IMR-90 (cell line): ENCODE measurements around the gene NCKAP5. TPM values are rescaled to one million over a fixed set of nuclear protein-coding genes. Genes with fewer than 3 reads are reported as not detected.

Experiments used
- ATAC-seq: fragments of 200-7000 bp; cut with Tn5 transposase; 2 replicates; pipeline ENCODE4 v1.9.1; 2020; ENCODE audit warnings: low read depth, mild to moderate bottlenecking, moderate library complexity
- BruUV-seq: library from RNA; stranded (reverse); fragments of 400-500 nt; replicated peaks from 2 replicates; lab custom pipeline; 2021; lab: Mats Ljungman, UMichigan
- CTCF ChIA-PET: fragments of 300-600 bp; formaldehyde crosslinking; extraction: SDS; loops from one replicate; lab custom pipeline; 2021; ENCODE audit warnings: antibody characterized with exemption; lab: Yijun Ruan, JAX
- POLR2A ChIA-PET: fragments of 300-600 bp; sonication (Branson Sonifier 250); formaldehyde crosslinking; loops from one replicate; lab custom pipeline; 2022; ENCODE audit warnings: antibody characterized with exemption; ENCODE audit not compliant: unreplicated experiment; lab: Charles Lee
- DNase-seq: peaks from one replicate; pipeline ENCODE4 v3.0.0; 2013
- H2AFZ ChIP-seq: replicated peaks from 2 replicates; pipeline ENCODE3; 2013; ENCODE audit warnings: low read length, mild to moderate bottlenecking; ENCODE audit not compliant: poor library complexity
- H2AK5ac ChIP-seq: 2 replicates; pipeline ENCODE4 v1.6.1; 2013; ENCODE audit warnings: low read depth, low read length, inconsistent platforms
- H2AK9ac ChIP-seq: replicated peaks from 2 replicates; pipeline ENCODE3; 2013; ENCODE audit warnings: mild to moderate bottlenecking, low read depth, low read length, moderate library complexity; ENCODE audit not compliant: poor library complexity
- H2BK120ac ChIP-seq: 2 replicates; pipeline ENCODE4 v1.6.1; 2013; ENCODE audit warnings: low read depth, low read length, inconsistent platforms
- H2BK15ac ChIP-seq: 3 replicates; pipeline ENCODE4 v1.6.1; 2013; ENCODE audit warnings: low read depth, low read length, inconsistent platforms
- H2BK20ac ChIP-seq: 2 replicates; pipeline ENCODE4 v1.6.1; 2013; ENCODE audit warnings: low read depth, mild to moderate bottlenecking, inconsistent platforms, low read length, moderate library complexity
- H2BK5ac ChIP-seq: 2 replicates; pipeline ENCODE4 v1.6.1; 2013; ENCODE audit warnings: mild to moderate bottlenecking, low read depth, low read length, inconsistent platforms; ENCODE audit not compliant: poor library complexity, severe bottlenecking
- H3K14ac ChIP-seq: replicated peaks from 2 replicates; pipeline ENCODE4 v1.6.1; 2013; ENCODE audit warnings: low read depth, low read length, inconsistent platforms
- H3K18ac ChIP-seq: 2 replicates; pipeline ENCODE4 v1.6.1; 2013; ENCODE audit warnings: low read depth, low read length, control low read depth
- H3K23ac ChIP-seq: 2 replicates; pipeline ENCODE4 v1.6.1; 2013; ENCODE audit warnings: low read depth, low read length, inconsistent platforms
- H3K27ac ChIP-seq: 2 replicates; pipeline ENCODE4 v1.5.1; 2013; ENCODE audit warnings: mild to moderate bottlenecking, control low read depth, low read length; ENCODE audit not compliant: insufficient read depth
- H3K27me3 ChIP-seq: 2 replicates; pipeline ENCODE4 v1.6.1; 2013; ENCODE audit warnings: low read length; ENCODE audit not compliant: control insufficient read depth, insufficient read depth
- H3K36me3 ChIP-seq: 2 replicates; pipeline ENCODE4 v1.6.1; 2013; ENCODE audit warnings: low read length, mixed read lengths; ENCODE audit not compliant: control insufficient read depth, insufficient read depth
- H3K4ac ChIP-seq: 2 replicates; pipeline ENCODE4 v1.6.1; 2013; ENCODE audit warnings: low read depth, low read length, inconsistent platforms
- H3K4me1 ChIP-seq: 2 replicates; pipeline ENCODE4 v1.6.1; 2013; ENCODE audit warnings: low read length, mixed read lengths; ENCODE audit not compliant: control insufficient read depth, insufficient read depth
- H3K4me2 ChIP-seq: 2 replicates; pipeline ENCODE4 v1.6.1; 2013; ENCODE audit warnings: low read depth, mild to moderate bottlenecking, control low read depth, low read length, moderate library complexity
- H3K4me3 ChIP-seq: 2 replicates; pipeline ENCODE4 v1.5.1; 2013; ENCODE audit warnings: low read depth, mild to moderate bottlenecking, control low read depth, low read length, moderate library complexity; ENCODE audit not compliant: insufficient read depth
- H3K56ac ChIP-seq: 2 replicates; pipeline ENCODE4 v1.6.1; 2013; ENCODE audit warnings: low read length, inconsistent platforms; ENCODE audit not compliant: insufficient read depth; ENCODE audit errors: extremely low read depth
- H3K79me1 ChIP-seq, 2 experiments: 2 replicates each; pipeline ENCODE4 v1.6.1; 2013; ENCODE audit warnings: low read length in 2 of 2, inconsistent platforms in 1 of 2, low read depth in 1 of 2
- H3K9ac ChIP-seq: 2 replicates; pipeline ENCODE4 v1.6.1; 2013; ENCODE audit warnings: low read depth, low read length, control low read depth
- H3K9me1 ChIP-seq: 2 replicates; pipeline ENCODE4 v1.6.1; 2013; ENCODE audit warnings: low read length, inconsistent platforms; ENCODE audit not compliant: insufficient read depth
- H3K9me3 ChIP-seq: 2 replicates; pipeline ENCODE4 v1.6.1; 2013; ENCODE audit warnings: low read length; ENCODE audit not compliant: control insufficient read depth, insufficient read depth
- H4K20me1 ChIP-seq: 2 replicates; pipeline ENCODE4 v1.6.1; 2013; ENCODE audit warnings: low read length, inconsistent platforms; ENCODE audit not compliant: insufficient read depth
- H4K5ac ChIP-seq: 2 replicates; pipeline ENCODE4 v1.6.1; 2013; ENCODE audit warnings: mild to moderate bottlenecking, low read depth, low read length, control low read depth
- H4K8ac ChIP-seq, 2 experiments: 2 replicates each; pipeline ENCODE4 v1.6.1; 2013; ENCODE audit warnings: low read depth in 2 of 2, low read length in 2 of 2, control low read depth in 1 of 2, inconsistent platforms in 1 of 2
- H4K91ac ChIP-seq: 2 replicates; pipeline ENCODE4 v1.6.1; 2013; ENCODE audit warnings: low read depth, low read length, inconsistent platforms; ENCODE audit not compliant: insufficient read depth
- BHLHE40 ChIP-seq: fragments of 150-350 bp; IDR thresholded peaks from 2 replicates; pipeline ENCODE4 v1.6.1; 2016; ENCODE audit warnings: mild to moderate bottlenecking, low read depth, low read length
- ELK1 ChIP-seq: fragments of 150-350 bp; IDR thresholded peaks from 2 replicates; pipeline ENCODE4 v1.6.1; 2016; ENCODE audit warnings: low read depth, mild to moderate bottlenecking, low read length, moderate library complexity, borderline replicate concordance
- FOS ChIP-seq: fragments of 150-350 bp; IDR thresholded peaks from 2 replicates; pipeline ENCODE4 v1.6.1; 2016; ENCODE audit warnings: low read depth, low read length
- MXI1 ChIP-seq: IDR thresholded peaks from 2 replicates; pipeline ENCODE4 v1.6.1; 2012; ENCODE audit warnings: low read depth, mild to moderate bottlenecking, low read length, moderate library complexity, borderline replicate concordance
- NFE2L2 ChIP-seq: fragments of 150-350 bp; IDR thresholded peaks from 2 replicates; pipeline ENCODE4 v1.6.1; 2016; ENCODE audit warnings: low read depth, mild to moderate bottlenecking, low read length
- RAD21 ChIP-seq: IDR thresholded peaks from 2 replicates; pipeline ENCODE4 v1.6.1; 2012; ENCODE audit warnings: low read length, improper control_type of control experiment
- USF2 ChIP-seq: fragments of 150-350 bp; IDR thresholded peaks from 2 replicates; pipeline ENCODE4 v1.6.1; 2017; ENCODE audit warnings: mild to moderate bottlenecking, antibody characterized with exemption, low read length, low read depth
- WGBS, 2 experiments: methylation state at CpG; one replicate each; pipeline versions ENCODE4 v1.1.5 to v1.1.7; 2013; ENCODE audit warnings: missing lambda C conversion rate in 2 of 2; ENCODE audit not compliant: insufficient read length in 1 of 2; ENCODE audit errors: extremely low coverage in 2 of 2; 5-methylcytosine and 5-hydroxymethylcytosine counted together
- dilution Hi-C: fragments of 300-500 bp; cut with HindIII; formaldehyde crosslinking; loops from one replicate; pipeline ENCODE4 v1.14.3; 2018; ENCODE audit warnings: low sequenced_read_pairs; ENCODE audit not compliant: unreplicated experiment
- in situ Hi-C: fragments of 300-500 bp; cut with MboI; formaldehyde crosslinking; loops from 3 replicates; pipeline ENCODE4 v1.14.3; 2019; ENCODE audit warnings: low sequenced_read_pairs, inconsistent platforms, mixed read lengths
- intact Hi-C: fragments of 100-400 bp; cut with micrococcal nuclease; formaldehyde crosslinking; loops from 2 replicates; pipeline ENCODE4 v1.10.0; 2022
- polyA plus RNA-seq, 3 experiments: library from polyadenylated mRNA; depleted of rRNA; stranded (reverse); fragments of >200 nt; gene quantifications; 2 replicates each; pipeline ENCODE4 v1.2.3, GENCODE V29; 2012; ENCODE audit warnings: low replicate concordance in 1 of 3
- total RNA-seq: library from RNA; depleted of rRNA; stranded (reverse); fragments of >200 nt; gene quantifications from 2 replicates; pipeline ENCODE4 v1.2.3, GENCODE V29; 2012

The NCKAP5 gene
- total and polyA plus RNA-seq, 2 of the 4 experiments (the other 2 are of a cell fraction): 2.7 to 3.9 TPM

- H3K27ac ChIP-seq: peak overlapping the region; percentile 56
- peak overlapping the region; percentile 0; the same call in 2 of the 3 replicates for H2BK15ac ChIP-seq
- peak overlapping the region; percentile 69 for H3K4me3 ChIP-seq
- peak overlapping the region; percentile 50 for H2BK5ac ChIP-seq
- peak overlapping the region; percentile 95; the same call in 1 of the 2 replicates for H3K56ac ChIP-seq
- H2AFZ ChIP-seq: peak overlapping the region; percentile 85
- H3K9me1 ChIP-seq: peaks cover 7% of the 10 kb centered on the region
- H2BK20ac ChIP-seq: peak overlapping the region; percentile 14
- peak; percentile 97 for DNase-seq
- H2AK9ac ChIP-seq: peak overlapping the region; percentile 79
- peak; percentile 25 for ATAC-seq
- H3K9ac ChIP-seq: peak overlapping the region; percentile 48; the same call in 1 of the 2 replicates
- no peaks in the 10 kb centered on the region; the same call in 1 of the 2 replicates for H3K36me3 ChIP-seq
- peak overlapping the region; percentile 41 for H3K14ac ChIP-seq
- no peaks in the 10 kb centered on the region for H3K9me3 ChIP-seq
- no TSS peak for BruUV-seq
- ChIA-PET POLR2A (no interaction called here), CTCF (no interaction called here)
- H4K5ac ChIP-seq: peak overlapping the region; percentile 5; the same call in 1 of the 2 replicates
- in situ Hi-C loops: loop anchor here (25.0 kb wide), 2 partner anchors 891 to 1166 kb away; partner anchors contain the start of gene NCKAP5
- H4K20me1 ChIP-seq: peaks cover 3% of the 10 kb centered on the region
- H2BK120ac ChIP-seq: peak overlapping the region; percentile 77
- intact Hi-C loops: loop anchor here (5.0 to 10.0 kb wide), 2 partner anchors 124 to 1174 kb away; no protein-coding TSS in a partner anchor
- peak overlapping the region; percentile 82 for H3K23ac ChIP-seq
- H3K4ac ChIP-seq: peak overlapping the region; percentile 87
- TF ChIP-seq RAD21: peak; percentile 5; the same call in 1 of the 2 replicates
- TF ChIP-seq FOS: peak; percentile 78
- TF ChIP-seq USF2: 0 out of 2 replicates have a peak, but pooled peaks have one; percentile 21
- TF ChIP-seq MXI1: no peak
- TF ChIP-seq ELK1: no peak
- TF ChIP-seq NFE2L2: no peak
- TF ChIP-seq BHLHE40: peak; percentile 87
- peak overlapping the region; percentile 46 to 54; a peak in 2 of 4 replicates for H4K8ac ChIP-seq
- peak overlapping the region; percentile 19; the same call in 1 of the 2 replicates for H3K18ac ChIP-seq
- peak overlapping the region; percentile 81 for H4K91ac ChIP-seq
- dilution Hi-C loops: no loop called here
- H3K79me1 ChIP-seq: peaks cover 12 to 33% of the 10 kb centered on the region in 2 experiments
- H3K4me2 ChIP-seq: peak overlapping the region; percentile 91
- H3K4me1 ChIP-seq: peaks cover 9% of the 10 kb centered on the region
- H2AK5ac ChIP-seq: peak overlapping the region; percentile 33
- no peaks in the 10 kb centered on the region for H3K27me3 ChIP-seq
- WGBS, 2 experiments: 8% methylated on average over 7 of the region's 23 CpGs; no CpG with 5 or more reads in 1 of the 2 experiments
Measured at GRCh38 chr2:132671151-132671835, 897.0 kb downstream of the NCKAP5 start.
